Endothelial cell of umbilical vein (primary cell): ENCODE data around the gene HSPA1A. TPM values are rescaled to one million over a fixed set of nuclear protein-coding genes. Genes with fewer than 3 reads are reported as not detected.
A peak's percentile ranks its signal among the peaks of the same experiment; 100 is the strongest.

Source experiments
- BruUV-seq: library from RNA; stranded (reverse); fragments of 400-500 nt; replicated peaks from 2 replicates; lab custom pipeline; 2021; lab: Mats Ljungman, UMichigan
- CTCF ChIA-PET: fragments of 300-600, 350-600 bp; sonication (Branson Sonifier 250); formaldehyde crosslinking; loops from one replicate; lab custom pipeline; 2021; ENCODE audit warnings: antibody characterized with exemption, inconsistent platforms; lab: Charles Lee
- POLR2A ChIA-PET: fragments of 300-600, 350-600 bp; sonication (Branson Sonifier 250); formaldehyde crosslinking; loops from one replicate; lab custom pipeline; 2021; ENCODE audit warnings: antibody characterized with exemption, inconsistent platforms; lab: Charles Lee
- DNase-seq: peaks from one replicate; pipeline ENCODE4 v3.0.0-alpha.2; 2011; ENCODE audit warnings: low read depth, low spot score
- FAIRE-seq: peaks from 2 replicates; lab custom pipeline; 2011; peaks lifted over from hg19 to GRCh38; lab: Jason Lieb, UNC
- H2AFZ ChIP-seq: 2 replicates; pipeline ENCODE4 v1.6.0; 2012; ENCODE audit warnings: low read depth, low read length, control low read depth, inconsistent platforms
- H3K27ac ChIP-seq: 2 replicates; pipeline ENCODE4 v1.5.1; 2011; ENCODE audit warnings: low read depth, mild to moderate bottlenecking, control low read depth, low read length, moderate library complexity; ENCODE audit not compliant: insufficient read depth
- H3K27me3 ChIP-seq, 2 experiments: 2 replicates each; pipeline versions ENCODE4 v1.6.0 to v1.6.1; 2011; ENCODE audit warnings: low read length in 2 of 2, mixed read lengths in 1 of 2; ENCODE audit not compliant: control insufficient read depth in 2 of 2, insufficient read depth in 2 of 2
- H3K36me3 ChIP-seq, 2 experiments: 2 replicates in 1 of 2; 3 replicates in 1 of 2; pipeline ENCODE4 v1.5.1; 2011; ENCODE audit warnings: low read length in 2 of 2, mild to moderate bottlenecking in 1 of 2, moderate library complexity in 1 of 2; ENCODE audit not compliant: control insufficient read depth in 2 of 2, insufficient read depth in 2 of 2; ENCODE audit errors: extremely low read depth in 1 of 2
- H3K4me1 ChIP-seq: 3 replicates; pipeline ENCODE4 v1.5.1; 2011; ENCODE audit warnings: mild to moderate bottlenecking, low read length; ENCODE audit not compliant: control insufficient read depth, insufficient read depth; ENCODE audit errors: extremely low read depth
- H3K4me2 ChIP-seq: 2 replicates; pipeline ENCODE4 v1.6.1; 2011; ENCODE audit warnings: low read length, control low read depth, mixed read lengths; ENCODE audit not compliant: insufficient read depth
- H3K4me3 ChIP-seq, 3 experiments: fragments of 200-600 bp in 1 of 3; sonication (generic), shearing (Covaris generic) in 1 of 3; replicated peaks in 1 of 3; 2 replicates each; pipeline ENCODE4 v1.5.1; 2011 to 2016; ENCODE audit warnings: control low read depth in 3 of 3, low read length in 3 of 3, mild to moderate bottlenecking in 2 of 3, inconsistent platforms in 1 of 3, low read depth in 1 of 3, moderate library complexity in 1 of 3; ENCODE audit not compliant: insufficient read depth in 1 of 3
- H3K79me2 ChIP-seq: 2 replicates; pipeline ENCODE4 v1.6.0; 2012; ENCODE audit warnings: low read length, inconsistent platforms; ENCODE audit not compliant: control insufficient read depth, insufficient read depth
- H3K9ac ChIP-seq: replicated peaks from 2 replicates; pipeline ENCODE3; 2011; ENCODE audit warnings: low read length, control low read depth; ENCODE audit not compliant: insufficient read depth; ENCODE audit errors: extremely low read depth
- H3K9me1 ChIP-seq: replicated peaks from 3 replicates; pipeline ENCODE4 v1.6.0; 2011; ENCODE audit warnings: mild to moderate bottlenecking, low read length; ENCODE audit not compliant: control insufficient read depth, insufficient read depth; ENCODE audit errors: extremely low read depth
- H3K9me3 ChIP-seq: replicated peaks from 2 replicates; pipeline ENCODE4 v1.5.1; 2012; ENCODE audit warnings: low read length, inconsistent platforms; ENCODE audit not compliant: control insufficient read depth, insufficient read depth
- H4K20me1 ChIP-seq: replicated peaks from 2 replicates; pipeline ENCODE3; 2011; ENCODE audit warnings: mild to moderate bottlenecking, low read length; ENCODE audit not compliant: control insufficient read depth, insufficient read depth; ENCODE audit errors: extremely low read depth
- EZH2 ChIP-seq: IDR thresholded peaks from 2 replicates; pipeline ENCODE4 v1.6.1; 2012; ENCODE audit warnings: borderline replicate concordance, low read depth, mild to moderate bottlenecking, moderate library complexity, low read length, inconsistent platforms; ENCODE audit not compliant: severe bottlenecking
- FOS ChIP-seq: IDR thresholded peaks from 2 replicates; pipeline ENCODE4 v1.6.1; 2011; ENCODE audit warnings: mild to moderate bottlenecking, low read length, moderate library complexity, borderline replicate concordance; ENCODE audit not compliant: insufficient read depth
- JUN ChIP-seq: IDR thresholded peaks from 2 replicates; pipeline ENCODE4 v1.6.1; 2011; ENCODE audit warnings: borderline replicate concordance, low read depth; ENCODE audit not compliant: insufficient read length, insufficient read depth
- POLR2A ChIP-seq: IDR thresholded peaks from 2 replicates; pipeline ENCODE4 v1.6.1; 2012; ENCODE audit warnings: low read depth, mild to moderate bottlenecking, control low read depth, low read length
- POLR2AphosphoS5 ChIP-seq: IDR thresholded peaks from 2 replicates; pipeline ENCODE4 v1.6.1; 2012; ENCODE audit warnings: low read depth, mild to moderate bottlenecking, control low read depth, low read length, moderate library complexity; ENCODE audit not compliant: insufficient read depth
- dilution Hi-C: fragments of 300-500 bp; cut with MboI; formaldehyde crosslinking; loops from one replicate; pipeline ENCODE4 v1.15.0; 2019; ENCODE audit warnings: low sequenced_read_pairs; ENCODE audit not compliant: extremely low pct_ligation_motif_present
- intact Hi-C: fragments of 100-400 bp; cut with micrococcal nuclease; formaldehyde crosslinking; loops from one replicate; pipeline ENCODE4 v1.10.0; 2022
- polyA plus RNA-seq, 4 experiments: library from polyadenylated mRNA; depleted of rRNA in 3 of 4; stranded (reverse) in 3 of 4; unstranded in 1 of 4; fragments of >200 nt; gene quantifications; 2 replicates each; pipeline versions ENCODE4 v1.2.1 to v1.2.3, GENCODE V29; 2011 to 2012; ENCODE audit warnings: missing spikeins in 1 of 4
- total RNA-seq: library from RNA; stranded (reverse); gene quantifications from 2 replicates; pipeline ENCODE4 v1.2.3, GENCODE V29; 2021

Gene HSPA1A
- total and polyA plus RNA-seq, 2 donors (not counting 3 experiments of a cell fraction or from before 2014, with no cell fraction given): 56.0 to 58.3 TPM

GRCh38 chr6:31836047-31836473 lies 20.7 kb downstream of the HSPA1A start:
- dilution Hi-C loops: no loop called here
- H3K4me3 ChIP-seq: peak overlapping the region; percentile 38 to 98 (median 81)
- TSS peak; percentile 30 for BruUV-seq
- H3K36me3 ChIP-seq: peaks cover 21 to 27% of the 10 kb centered on the region in 2 experiments
- H3K27me3 ChIP-seq: no peaks in the 10 kb centered on the region
- ChIA-PET POLR2A (interaction anchor here (0.6 to 1.6 kb wide), 5 partner anchors 8 to 61 kb away, joined by 3 to 7 read pairs (median 4); partner anchors contain the start of genes EHMT2 and HSPA1B), CTCF (interaction anchor here (1.0 to 1.5 kb wide), 4 partner anchors 24 to 105 kb away, joined by 3 to 7 read pairs (median 4); no protein-coding TSS in a partner anchor)
- FAIRE-seq (peak; percentile 33), DNase-seq (no peak)
- no peaks in the 10 kb centered on the region for H3K9me3 ChIP-seq
- H3K9me1 ChIP-seq: no peaks in the 10 kb centered on the region
- H3K4me2 ChIP-seq: peak overlapping the region; percentile 86
- intact Hi-C loops: loop anchor here (10.0 kb wide), 1 partner anchor 119 kb away; the partner anchor contains the start of genes NELFE and SKIC2
- TF ChIP-seq FOS (no peak), POLR2A (no peak), POLR2AphosphoS5 (peak; percentile 35), EZH2 (no peak), JUN (no peak)
- no peak overlapping the region for H2AFZ ChIP-seq
- peaks cover 50% of the 10 kb centered on the region for H3K79me2 ChIP-seq
- peak overlapping the region; percentile 38 for H3K27ac ChIP-seq
- peaks cover 8% of the 10 kb centered on the region for H4K20me1 ChIP-seq
- H3K4me1 ChIP-seq: peaks cover 28% of the 10 kb centered on the region
- H3K9ac ChIP-seq: peak overlapping the region; percentile 99
